Neural cell (in vitro differentiated cells): ENCODE results near the gene LRP5.

Source experiments
- EP300 ChIP-seq: fragments of 450-650 bp; conservative IDR thresholded peaks from 2 replicates; pipeline ENCODE4 v1.6.1; 2014; ENCODE audit warnings: antibody characterized with exemption, mild to moderate bottlenecking, moderate library complexity; ENCODE audit not compliant: poor library complexity, severe bottlenecking
- EZH2 ChIP-seq: fragments of 200-600, 300-800 bp; shearing (Covaris generic), sonication (generic); IDR thresholded peaks from 2 replicates; pipeline ENCODE4 v1.6.1; 2014; ENCODE audit warnings: antibody characterized with exemption, low read length, borderline replicate concordance, mild to moderate bottlenecking; ENCODE audit not compliant: insufficient read depth, poor library complexity, severe bottlenecking
- MXI1 ChIP-seq: fragments of 450-650 bp; conservative IDR thresholded peaks from 2 replicates; pipeline ENCODE4 v1.6.1; 2014; ENCODE audit warnings: antibody characterized with exemption, mild to moderate bottlenecking; ENCODE audit not compliant: poor library complexity, severe bottlenecking
- POLR2AphosphoS5 ChIP-seq: IDR thresholded peaks from 2 replicates; pipeline ENCODE4 v1.6.1; 2012
- REST ChIP-seq: IDR thresholded peaks from 2 replicates; pipeline ENCODE4 v1.6.1; 2012; ENCODE audit warnings: borderline replicate concordance
- TF ChIP-seq, protein P1 (sequence below): fragments of 450-650 bp; IDR thresholded peaks from 2 replicates; pipeline ENCODE4 v1.5.1; 2014; ENCODE audit warnings: antibody characterized with exemption, mild to moderate bottlenecking, moderate library complexity; ENCODE audit not compliant: poor library complexity, severe bottlenecking

DNA sequence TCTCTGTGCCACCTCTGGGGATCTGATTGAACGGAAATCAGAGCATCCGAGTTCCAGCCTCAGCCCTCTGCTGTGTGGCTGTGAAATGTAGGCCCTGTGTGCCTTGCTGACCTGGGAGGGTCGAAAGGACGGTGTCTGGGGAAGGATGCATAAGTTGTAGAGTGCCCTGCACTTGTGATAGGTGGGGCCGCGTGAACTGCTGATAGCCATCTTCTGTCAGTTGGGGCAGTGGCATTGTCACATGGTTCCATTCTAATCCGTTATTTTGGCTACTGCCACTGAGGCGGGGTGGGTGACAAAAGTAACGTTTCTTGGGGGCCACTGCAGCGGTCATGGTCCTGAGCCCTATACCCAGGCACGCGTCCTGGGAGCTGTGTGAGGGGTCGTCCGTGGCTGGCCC is 63.4 kb downstream of the LRP5 start:
- no peak for TF ChIP-seq REST
- TF ChIP-seq EZH2 = no peak
- TF ChIP-seq EP300 = no peak
- TF ChIP-seq, protein P1, sequence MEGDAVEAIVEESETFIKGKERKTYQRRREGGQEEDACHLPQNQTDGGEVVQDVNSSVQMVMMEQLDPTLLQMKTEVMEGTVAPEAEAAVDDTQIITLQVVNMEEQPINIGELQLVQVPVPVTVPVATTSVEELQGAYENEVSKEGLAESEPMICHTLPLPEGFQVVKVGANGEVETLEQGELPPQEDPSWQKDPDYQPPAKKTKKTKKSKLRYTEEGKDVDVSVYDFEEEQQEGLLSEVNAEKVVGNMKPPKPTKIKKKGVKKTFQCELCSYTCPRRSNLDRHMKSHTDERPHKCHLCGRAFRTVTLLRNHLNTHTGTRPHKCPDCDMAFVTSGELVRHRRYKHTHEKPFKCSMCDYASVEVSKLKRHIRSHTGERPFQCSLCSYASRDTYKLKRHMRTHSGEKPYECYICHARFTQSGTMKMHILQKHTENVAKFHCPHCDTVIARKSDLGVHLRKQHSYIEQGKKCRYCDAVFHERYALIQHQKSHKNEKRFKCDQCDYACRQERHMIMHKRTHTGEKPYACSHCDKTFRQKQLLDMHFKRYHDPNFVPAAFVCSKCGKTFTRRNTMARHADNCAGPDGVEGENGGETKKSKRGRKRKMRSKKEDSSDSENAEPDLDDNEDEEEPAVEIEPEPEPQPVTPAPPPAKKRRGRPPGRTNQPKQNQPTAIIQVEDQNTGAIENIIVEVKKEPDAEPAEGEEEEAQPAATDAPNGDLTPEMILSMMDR = no peak
- TF ChIP-seq POLR2AphosphoS5 = no peak
- no peak for TF ChIP-seq MXI1
